Stimulated activated CD4-positive, alpha-beta T cell treated with anti-CD3 and anti-CD28 coated beads, Interleukin-12 subunit alpha, Interleukin-12 subunit beta, amount 100 ng/mL, for 4 hours (primary cell): Measurements from ENCODE around the gene KCNG1.

Source experiments
- DNase-seq: peaks from one replicate; pipeline ENCODE4 v3.0.0-alpha.2; 2020

KCNG1 gene

GRCh38 chr20:51011479-51011878 is 11.4 kb downstream of the KCNG1 start:
- DNase-seq, result no peak

- DNase-seq, result no peak
Measured at GRCh38 chr20:51010932-51011331, 12.0 kb downstream of the KCNG1 start.

- DNase-seq, result no peak
Measured at GRCh38 chr20:51010043-51010365, 12.9 kb downstream of the KCNG1 start.

- DNase-seq, result no peak
Measured at GRCh38 chr20:51009303-51010042, 13.4 kb downstream of the KCNG1 start.

GRCh38 chr20:51008718-51009117 is 14.2 kb downstream of the KCNG1 start:
- DNase-seq, result no peak

GRCh38 chr20:51005214-51005613 is 17.7 kb downstream of the KCNG1 start:
- no peak for DNase-seq

- DNase-seq, result no peak
Measured at GRCh38 chr20:51004781-51005180, 18.1 kb downstream of the KCNG1 start.

GRCh38 chr20:51004305-51004727 is 18.6 kb downstream of the KCNG1 start:
- no peak for DNase-seq

GRCh38 chr20:51003753-51004152 is 19.2 kb downstream of the KCNG1 start:
- no peak for DNase-seq

GRCh38 chr20:51002633-51003032 is 20.3 kb downstream of the KCNG1 start:
- DNase-seq, result no peak

GRCh38 chr20:51001430-51002265 is 21.3 kb downstream of the KCNG1 start:
- DNase-seq, result no peak

GRCh38 chr20:50999355-50999754 is 23.6 kb downstream of the KCNG1 start:
- no peak for DNase-seq

GRCh38 chr20:50996901-50997865 is 25.7 kb downstream of the KCNG1 start:
- no peak for DNase-seq

GRCh38 chr20:50995506-50995905 is 27.4 kb downstream of the KCNG1 start:
- DNase-seq, result no peak

- no peak for DNase-seq
Measured at GRCh38 chr20:50993876-50994275, 29.0 kb downstream of the KCNG1 start.

GRCh38 chr20:50992733-50993457 is 30.0 kb downstream of the KCNG1 start:
- peak; percentile 7 for DNase-seq

- DNase-seq, result no peak
Measured at GRCh38 chr20:50992336-50992732, 30.6 kb downstream of the KCNG1 start.

GRCh38 chr20:50991076-50991475 is 31.8 kb downstream of the KCNG1 start:
- no peak for DNase-seq

GRCh38 chr20:50987493-50988210 is 35.3 kb downstream of the KCNG1 start:
- peak; percentile 48 for DNase-seq

- DNase-seq, result no peak
Measured at GRCh38 chr20:50983321-50983720, 39.6 kb downstream of the KCNG1 start.

- no peak for DNase-seq
Measured at GRCh38 chr20:50982363-50982762, 40.5 kb downstream of the KCNG1 start.

- no peak for DNase-seq
Measured at GRCh38 chr20:50981714-50982048, 41.2 kb downstream of the KCNG1 start.
